ENCODE data around the gene ZDHHC19.
A peak's percentile ranks its signal among the peaks of the same experiment; 100 is the strongest.
"Not testable (repeated sequence)": the region's sequence is repeated elsewhere in the genome, so short reads cannot be mapped to it uniquely, and the experiment has no call there.

The ZDHHC19 gene

DNA sequence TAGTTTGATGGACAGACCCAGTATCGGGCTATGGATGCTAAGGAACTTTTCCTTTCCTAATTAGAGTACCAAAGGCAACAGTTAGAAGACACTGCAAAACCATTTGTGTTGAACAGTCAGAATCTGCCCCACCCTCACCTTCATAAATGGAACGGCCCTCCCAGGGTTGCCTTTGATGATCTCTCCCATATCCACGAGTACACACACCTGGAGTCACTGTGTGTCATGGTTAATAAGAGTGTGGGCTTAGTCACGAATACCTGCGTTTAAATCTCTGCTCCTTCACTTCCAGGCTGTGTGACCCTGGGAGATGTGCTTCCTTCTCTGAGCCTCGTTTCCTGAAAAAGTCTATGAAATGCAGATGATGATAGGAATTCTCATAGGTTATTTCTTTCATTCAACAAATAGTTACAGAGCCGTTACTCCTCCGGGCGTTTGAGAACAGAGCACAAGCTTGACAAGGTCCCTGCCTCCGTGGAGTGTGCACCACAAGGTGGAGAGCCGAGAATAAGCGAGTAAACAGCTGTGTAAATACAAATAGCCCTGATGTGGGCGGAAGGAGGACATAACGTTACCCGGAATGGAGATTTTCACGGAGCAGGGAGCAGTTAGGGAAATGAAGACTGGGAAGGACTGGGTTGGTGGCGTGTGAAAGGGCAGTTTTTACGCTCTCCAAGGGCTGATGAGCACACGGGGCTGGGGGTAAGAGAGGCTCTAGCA is 11.8 kb upstream of the ZDHHC19 start:
- DNase-seq = no peak

DNA sequence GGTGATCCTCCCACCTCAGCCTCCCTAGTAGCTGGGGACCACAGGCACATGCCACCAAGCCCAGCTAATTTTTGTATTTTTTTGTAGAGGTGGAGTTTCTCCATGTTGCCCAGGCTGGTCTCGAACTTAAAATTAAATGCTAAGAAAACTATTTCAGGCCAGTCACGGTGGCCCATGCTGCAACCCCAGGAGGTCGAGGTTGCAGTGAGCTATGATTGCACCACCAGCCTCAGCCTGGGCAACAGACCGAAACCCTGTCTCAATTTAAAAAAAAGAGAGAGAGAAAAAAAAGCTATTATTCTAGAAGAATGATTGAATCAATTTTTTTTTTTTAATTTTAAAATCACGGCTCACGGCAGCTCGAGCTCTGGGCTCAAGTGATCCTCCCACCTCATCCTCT is 9.8 kb upstream of the ZDHHC19 start:
- DNase-seq = peak; percentile 67

DNA sequence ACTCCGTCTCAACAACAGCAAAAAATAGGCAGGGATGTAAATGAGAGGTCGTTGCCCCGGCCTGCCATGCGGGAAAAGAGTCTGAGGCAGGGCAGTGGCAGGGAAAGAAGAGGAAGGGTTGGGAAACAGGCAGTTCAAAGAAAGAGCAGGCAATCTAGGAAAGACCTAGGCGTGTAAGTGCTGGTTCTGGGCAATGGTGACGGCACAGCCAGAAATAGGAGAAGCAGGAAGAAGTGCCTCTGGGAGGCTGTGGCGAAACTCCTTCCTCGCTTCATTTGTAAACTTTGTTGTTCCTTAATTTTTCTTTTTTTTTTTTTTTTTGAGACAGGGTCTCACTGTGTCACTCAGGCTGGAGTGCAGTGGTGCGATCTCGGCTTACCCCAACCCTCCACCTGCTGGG is 9.4 kb upstream of the ZDHHC19 start:
- peak; percentile 95 for DNase-seq

DNA sequence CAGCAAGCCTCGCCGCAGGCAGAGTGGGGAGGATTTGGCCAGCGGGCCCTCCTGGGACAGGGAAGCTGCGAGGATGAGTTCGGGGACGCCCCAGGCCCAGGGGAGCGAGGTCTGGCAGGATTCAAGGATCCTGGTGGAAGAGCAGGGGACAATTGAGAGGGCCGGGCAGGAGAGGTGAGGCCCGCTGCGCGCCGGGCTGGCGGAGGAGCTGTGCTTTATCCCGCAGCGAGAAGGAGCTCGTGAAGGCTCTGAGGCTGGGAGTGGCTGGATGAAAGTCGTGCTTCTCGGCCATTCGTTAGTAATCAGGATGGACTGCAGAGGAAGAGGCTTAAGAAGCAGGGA is 8.7 kb upstream of the ZDHHC19 start:
- no peak for DNase-seq

DNA sequence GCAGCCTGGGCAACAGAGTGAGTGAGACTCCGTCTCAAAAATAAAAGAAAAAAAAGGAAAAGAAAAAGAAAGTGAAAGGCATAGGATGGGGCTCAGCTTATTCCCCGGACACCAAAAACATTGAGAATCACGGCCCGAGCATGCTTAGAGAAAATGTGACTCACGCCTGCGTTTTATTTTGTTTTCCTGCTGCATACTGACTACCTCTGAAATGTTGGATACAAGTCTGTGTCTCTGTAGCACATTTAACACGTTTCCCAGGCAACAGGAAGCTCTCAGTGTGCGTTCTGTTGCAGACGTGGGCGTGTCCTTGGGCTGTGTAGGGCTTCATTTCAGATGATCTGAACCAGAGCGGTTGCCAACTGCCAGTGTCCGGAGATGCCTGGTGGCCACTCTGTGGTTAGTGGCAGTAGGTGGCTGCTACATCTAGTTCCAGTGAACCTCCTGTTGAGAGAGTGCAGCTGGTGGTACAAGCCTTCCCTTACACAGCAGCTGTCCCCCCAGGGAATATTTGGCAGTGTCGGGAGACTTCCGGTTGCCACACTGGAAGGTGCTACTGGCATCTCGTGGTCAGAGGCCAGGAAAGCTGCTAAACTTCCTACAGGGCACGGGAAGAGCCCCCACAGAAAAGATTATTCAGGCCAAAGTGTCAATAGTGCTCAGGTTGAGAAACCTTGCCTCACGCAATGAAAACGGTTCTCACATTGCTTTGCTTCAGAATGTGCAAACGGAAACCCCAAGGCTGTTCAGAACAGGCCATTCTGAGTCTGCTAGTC is 8.2 kb upstream of the ZDHHC19 start:
- peak; percentile 85 for DNase-seq

DNA sequence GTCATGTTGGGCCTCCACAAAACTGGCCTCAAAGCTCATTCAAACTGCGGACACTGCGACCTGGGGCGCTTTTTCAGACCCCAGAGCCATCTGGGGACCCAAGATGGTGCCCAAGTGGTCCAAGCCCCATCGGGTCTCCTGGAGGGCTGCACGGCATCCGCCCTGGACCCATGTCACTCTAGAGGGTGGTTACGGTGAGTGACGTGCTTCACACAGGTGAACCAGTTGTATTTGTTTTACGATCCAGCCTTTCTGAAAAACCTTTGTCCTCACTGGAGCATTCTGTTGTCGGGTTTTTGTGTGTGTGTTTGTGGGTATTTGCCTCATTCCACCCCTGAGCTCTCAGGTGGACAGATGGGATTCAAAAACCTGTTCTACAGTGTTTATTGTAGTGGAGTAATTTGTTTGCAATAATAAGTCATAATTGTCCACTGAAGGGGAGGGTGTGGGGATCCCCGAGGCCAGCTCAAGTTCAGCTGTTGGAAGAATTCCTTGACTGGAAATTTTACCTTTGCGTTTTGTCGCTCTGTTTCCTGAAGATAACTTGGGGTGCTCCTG is 7.0 kb upstream of the ZDHHC19 start:
- no peak for DNase-seq

DNA sequence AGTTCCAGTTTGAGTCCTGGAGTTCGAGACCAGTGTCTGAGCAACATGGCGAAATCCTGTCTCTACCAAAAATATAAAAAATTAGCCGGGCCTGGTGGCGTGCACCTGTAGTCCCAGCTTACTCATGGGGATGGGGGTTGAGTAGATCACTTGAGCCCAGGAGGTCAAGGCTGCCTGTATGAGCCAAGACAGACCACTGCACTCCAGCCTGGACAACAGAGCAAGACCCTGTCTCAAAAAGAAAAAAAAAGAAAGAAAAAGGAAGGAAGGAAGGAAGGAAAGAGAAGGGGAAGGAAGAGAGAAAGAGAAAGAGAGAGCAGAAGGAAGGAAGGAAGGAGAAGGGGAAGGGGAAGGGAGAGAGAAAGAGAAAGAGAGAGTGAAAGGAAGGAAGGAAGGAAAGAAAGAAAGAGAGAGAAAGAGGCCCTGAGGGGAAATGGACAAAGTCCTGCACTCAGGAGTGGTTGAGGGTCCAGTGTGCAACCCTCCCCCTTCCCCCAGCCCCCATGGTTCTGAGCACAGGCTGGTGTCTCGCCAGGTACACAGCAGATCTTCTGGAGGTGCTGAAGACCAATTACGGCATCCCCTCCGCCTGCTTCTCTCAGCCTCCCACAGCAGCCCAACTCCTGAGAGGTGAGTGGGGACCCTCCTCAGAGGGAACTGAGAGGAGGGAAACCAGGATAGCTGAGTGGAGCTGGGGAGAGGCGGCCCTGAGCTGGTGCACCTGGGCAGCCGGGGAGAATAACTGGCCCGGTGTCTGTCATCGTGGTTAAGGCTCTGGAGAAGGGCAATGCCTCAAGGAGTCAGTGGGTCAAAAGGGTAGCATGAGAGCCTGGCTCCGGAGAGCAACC is 6.3 kb upstream of the ZDHHC19 start:
- DNase-seq = no peak

DNA sequence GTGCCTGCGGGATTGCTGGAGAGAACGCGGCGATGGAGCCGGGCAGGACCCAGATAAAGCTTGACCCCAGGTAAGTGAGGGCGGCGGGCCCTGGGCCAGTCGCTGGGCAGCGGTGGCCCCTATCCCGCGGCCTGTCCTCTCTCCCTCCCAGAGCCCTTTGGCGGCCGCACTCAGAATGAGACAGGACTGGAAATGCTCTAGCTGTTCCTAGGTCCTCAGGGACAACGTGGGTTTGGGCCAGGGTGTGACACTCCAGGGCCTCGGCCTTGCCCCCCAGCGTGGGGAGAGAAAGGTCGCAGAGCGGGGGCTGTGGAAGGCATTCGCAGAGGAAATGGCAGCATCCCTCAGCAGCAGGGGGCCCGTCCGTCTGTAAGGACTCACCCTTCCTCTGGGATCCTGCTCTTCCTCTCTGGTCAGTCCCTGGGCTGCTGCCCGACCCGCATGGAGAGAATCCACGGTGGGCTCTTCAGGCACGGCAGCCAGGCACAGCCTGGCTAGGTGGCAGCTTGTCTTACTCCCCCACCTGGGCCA is 5.5 kb upstream of the ZDHHC19 start:
- DNase-seq = no peak

DNA sequence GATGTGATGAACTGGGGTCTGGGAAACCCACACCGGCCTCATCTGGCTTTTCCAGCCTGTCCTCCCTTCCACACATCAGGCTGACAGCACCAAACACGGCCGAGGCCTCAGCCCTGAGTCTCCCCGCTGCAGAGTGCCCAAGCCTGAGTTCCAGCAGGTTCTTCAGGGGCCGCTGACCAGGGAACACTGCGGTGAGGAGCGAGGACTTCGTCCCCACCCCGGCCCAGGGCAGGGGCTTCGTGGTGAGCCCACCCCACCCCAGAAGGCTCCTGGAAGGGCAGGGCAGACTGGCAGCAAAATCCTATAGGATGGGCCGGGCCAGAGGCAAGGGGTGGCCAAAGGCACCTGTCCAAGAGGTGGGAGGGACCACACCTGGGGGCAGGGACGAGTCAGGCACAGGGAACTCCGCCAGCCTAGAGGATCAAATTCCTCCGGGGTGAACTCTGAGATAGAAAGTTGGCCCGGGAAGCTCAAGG is 4.9 kb upstream of the ZDHHC19 start, which contains the start of gene SLC51A:
Gene SLC51A (plus strand): TSS at position 446 of the 476 bp plus-strand sequence. CDS start 179 bp downstream, outside the sequence.
- DNase-seq = no peak

DNA sequence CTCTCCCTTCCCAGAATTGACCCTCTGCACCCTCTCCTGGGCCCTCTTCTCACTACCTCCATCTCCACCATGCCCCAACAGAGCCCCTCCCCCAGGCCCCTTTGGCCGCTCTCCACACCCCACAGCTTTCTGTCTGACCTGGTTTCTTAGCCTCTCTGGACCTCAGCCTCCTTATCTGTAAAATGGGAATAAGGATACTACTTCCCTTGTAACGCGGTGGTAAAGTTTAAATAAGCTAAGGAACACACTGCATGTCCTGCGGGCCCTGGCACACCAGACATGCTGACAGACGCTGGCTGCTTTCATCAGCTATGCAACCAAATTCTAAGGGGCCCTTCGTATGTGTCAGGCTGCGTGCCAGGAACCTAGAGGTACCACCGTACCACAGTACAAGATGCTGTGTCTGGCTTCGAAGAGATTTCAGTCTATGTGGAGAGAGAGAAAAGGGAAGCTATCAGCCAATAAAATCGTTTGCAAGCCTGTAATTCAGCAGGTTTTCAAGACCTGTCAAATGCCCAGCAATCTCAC is 4.4 kb upstream of the ZDHHC19 start:
- DNase-seq = no peak

DNA sequence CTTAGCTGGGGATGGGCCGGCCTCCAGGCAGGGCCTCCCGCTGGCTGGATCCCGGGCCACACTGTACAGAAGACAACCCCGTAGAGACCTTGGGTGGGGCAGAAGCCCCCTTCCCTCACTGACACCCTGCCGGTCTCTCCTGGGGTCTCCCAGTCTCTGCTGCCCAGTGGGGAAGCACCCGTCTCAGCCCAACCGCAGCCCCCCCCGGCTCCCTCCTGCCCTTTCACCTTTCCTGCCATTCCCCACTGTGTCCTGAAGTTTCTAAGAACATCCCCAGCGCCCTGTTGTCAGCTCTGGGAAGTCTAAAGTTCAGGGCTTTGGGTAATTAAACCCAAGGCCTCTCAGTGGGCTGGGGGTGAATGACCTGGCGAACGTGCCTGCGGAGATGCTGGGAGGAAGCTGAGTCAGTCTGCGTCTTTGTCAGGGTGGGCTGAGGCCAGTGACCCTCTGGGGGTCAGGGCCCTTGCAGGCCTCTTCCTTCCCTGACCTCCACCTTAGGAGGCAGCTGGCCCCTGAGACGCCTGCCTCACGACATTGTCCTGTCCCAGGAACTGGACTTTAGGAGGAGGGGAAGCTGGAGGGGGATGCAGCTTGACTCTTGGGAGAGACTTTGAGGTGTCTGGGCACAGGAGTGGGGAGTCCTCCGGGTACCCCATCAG is 3.7 kb upstream of the ZDHHC19 start:
- DNase-seq = no peak

DNA sequence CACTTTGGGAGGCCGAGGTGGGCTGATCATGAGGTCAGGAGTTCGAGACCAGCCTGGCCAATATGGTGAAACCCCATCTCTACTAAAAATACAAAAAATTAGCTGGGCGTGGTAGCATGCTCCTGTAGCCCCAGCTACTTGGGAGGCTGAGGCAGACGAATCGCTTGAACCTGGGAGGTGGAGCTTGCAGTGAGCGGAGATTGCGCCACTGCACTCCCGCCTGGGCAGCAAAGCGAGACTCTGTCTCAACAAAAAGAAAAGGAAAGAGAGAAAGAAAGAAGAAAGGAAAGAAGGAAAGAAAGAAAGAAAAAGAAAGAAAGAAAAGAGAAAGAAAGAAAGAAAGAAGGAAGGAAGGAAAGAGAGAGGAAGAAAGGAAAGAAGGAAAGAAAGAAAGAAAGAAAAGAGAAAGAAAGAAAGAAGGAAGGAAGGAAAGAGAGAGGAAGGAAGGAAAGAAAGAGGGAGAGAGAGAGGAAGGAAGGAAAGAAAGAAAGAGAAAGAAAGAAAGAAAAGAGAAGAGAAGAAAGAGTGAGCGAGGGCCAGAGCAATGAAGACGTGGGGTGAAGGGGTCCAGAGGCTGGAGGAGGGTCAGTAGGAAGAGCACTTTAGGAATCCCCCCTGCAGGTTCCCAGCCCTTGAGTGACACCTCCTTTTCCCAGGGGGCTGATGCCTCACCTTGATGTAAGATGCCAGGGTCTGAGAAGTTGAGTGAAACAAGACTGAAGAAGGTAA is 1.1 kb downstream of the ZDHHC19 start:
- DNase-seq = not testable (repeated sequence)

DNA sequence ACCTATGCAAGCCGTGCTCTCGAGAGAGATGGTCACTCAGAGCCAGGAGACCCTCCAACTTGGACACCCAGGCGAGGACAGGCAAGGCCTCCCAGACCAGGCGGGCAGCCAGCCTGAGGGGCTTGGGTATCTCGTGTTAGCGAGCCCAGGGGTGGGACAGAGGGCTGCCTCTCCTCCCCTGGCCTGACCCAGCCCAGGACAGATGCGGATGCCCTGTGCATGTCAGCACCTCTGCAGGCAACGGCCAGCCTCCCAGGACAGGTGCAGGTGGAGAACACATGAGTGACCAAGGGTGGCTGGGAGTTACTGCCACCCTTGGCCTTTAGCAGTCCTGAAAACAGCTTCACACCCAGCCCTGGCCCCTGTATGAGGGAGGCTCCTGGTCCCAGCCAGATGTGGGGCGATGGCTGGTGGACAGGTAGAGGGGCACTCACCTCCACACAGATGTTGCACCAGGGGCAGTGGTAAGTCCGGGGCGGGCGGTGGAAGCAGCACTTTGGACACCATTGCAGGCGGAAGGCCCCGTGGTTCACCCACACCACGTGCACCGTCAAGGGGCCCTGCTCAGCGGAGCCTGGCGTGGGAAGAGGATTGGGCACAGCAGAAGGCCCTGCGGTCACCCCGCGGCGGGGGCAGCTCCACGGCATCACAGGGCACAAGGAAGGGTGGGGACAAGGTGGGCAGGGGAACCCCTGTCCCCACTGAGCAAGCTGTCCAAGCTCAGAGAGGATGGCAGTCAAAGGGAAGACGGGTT is 2.1 kb downstream of the ZDHHC19 start:
- no peak for DNase-seq

DNA sequence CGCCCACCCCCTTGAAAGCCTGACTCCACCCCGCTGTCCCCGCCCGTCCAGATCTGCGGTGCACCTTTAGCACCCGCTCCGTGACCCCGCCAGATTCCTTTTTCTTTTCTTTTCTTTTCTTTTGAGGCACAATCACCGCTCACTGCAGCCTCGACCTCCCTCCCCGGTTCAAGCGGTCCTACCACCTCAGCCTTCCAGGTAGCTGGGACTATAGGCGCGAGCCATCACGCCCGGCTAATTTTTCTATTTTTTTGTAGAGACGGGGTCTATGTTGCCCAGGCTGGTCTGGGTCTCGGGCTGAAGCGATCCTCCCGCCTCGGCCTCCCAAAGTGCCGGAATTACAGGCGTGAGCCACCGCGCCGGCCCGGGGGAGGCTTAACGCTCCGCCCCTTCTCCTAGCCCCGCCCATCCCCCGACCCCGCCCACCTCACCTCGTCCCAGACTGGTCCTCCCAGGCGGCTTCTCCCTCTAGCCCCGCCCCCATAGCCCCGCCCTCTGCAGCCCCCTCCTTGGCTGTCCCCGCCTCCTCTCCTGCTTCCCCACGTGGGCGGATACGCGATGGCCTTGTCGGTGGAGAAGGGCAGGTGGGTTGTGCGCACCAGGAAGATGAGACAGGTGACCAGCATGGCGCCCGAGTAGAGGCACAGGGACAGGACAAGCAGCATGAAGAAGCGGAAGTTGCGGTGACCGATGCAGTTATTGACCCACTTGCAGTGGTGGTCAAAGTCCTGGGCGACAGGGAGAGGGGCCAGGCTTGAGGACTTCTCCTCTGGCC is 3.2 kb downstream of the ZDHHC19 start:
- DNase-seq = peak; percentile 35

DNA sequence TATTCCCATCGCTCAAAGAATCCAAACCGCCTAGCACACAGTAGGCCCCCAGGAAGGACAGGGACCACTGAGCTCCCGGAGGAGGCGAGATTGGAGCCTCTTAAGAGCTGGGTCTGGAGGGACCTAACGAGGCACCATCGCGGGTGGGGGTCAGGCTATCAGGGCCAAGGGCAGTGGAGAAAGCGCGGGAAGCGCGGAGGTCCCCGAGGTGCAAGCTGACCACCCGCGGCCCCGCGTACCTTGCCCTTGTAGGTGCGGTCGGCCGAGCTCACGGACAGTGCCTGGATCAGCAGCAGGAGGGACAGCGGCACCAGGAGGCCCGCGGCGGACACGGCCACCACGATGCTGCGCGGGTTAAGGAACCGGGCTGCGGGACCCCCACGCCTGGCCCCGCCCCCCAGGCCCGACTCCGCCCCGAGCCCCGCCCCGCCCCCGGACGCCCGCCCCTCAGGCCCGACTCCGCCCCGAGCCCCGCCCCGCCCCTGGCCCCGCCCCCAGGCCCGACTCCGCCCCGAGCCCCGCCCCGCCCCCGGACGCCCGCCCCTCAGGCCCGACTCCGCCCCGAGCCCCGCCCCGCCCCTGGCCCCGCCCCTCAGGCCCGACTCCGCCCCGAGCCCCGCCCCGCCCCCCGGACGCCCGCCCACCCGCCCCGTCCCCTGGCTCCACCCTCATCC is 3.9 kb downstream of the ZDHHC19 start:
- DNase-seq = no peak

DNA sequence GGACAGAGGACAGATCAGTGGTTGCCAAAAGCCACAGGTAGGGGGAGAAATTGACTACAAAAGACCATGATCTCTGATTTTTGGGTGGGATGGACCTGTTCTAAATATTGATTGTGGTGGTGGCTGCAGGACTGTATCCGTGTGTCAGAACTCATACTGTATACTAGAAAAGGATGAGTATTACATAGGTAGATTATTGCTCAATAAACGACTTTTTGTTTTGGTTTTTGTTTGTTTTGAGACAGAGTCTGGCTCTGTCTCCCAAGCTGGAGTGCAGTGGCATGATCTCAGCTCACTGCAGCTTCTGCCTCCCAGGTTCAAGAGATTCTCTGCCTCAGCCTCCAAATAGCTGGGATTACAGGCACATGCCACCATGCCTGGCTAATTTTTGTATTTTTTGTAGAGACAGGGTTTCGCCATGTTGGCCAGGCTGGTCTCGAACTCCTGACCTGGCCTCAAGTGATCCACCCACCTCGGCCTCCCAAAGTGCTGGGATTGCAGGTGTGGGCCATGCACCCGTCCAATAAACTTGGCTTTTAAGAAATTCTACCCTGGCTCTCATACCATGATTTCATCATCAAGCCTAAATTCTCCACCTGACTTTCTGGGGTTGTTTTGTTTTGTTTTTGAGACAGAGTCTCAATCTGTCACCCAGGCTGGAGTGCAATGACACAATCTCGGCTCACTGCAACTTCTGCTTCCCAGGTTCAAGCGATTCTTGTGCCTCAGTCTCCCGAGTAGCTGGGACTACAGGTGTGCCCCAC is 5.6 kb downstream of the ZDHHC19 start:
- DNase-seq = not testable (repeated sequence)

DNA sequence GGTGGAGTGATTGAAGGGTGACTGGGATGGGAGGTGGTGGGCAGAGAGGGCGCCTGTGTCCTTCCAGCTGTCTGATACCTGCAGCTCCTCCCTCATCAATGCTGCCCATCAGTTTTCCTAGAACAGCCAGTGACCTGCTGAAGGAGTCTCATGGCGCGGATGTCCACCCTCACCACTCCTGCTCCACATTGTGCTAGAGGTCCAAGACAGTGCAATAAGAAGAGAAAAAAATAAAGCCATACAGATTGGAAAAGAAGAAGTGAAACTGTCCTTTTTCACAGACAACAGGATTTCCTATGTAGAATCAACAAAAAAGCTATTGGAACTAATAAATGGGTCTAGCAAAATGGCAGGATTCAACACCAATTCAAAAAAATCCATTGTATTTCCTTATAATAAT is 7.4 kb downstream of the ZDHHC19 start:
- DNase-seq = peak; percentile 65

DNA sequence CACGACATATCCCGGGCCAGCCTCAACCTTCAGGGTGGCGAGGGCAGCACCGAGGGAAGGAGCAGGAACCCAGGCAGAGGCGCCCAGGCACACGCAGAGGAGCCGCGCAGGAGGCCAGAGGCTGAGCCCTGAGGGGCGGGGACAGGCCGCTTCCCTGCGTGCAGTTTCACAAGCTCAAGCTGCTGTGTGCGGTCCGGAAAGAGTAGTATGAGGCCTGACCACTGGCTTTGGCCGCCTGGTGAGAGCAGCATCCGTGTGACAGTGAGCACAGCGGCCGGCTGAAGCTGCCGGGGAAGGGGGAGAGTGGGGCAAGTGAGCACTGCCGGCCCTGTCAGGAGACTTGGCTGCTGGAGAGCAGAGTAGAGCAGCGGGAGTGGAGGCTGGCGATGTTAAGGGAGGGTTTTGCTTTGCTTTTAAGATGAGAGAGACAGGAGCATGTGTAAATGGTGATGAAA is 8.7 kb downstream of the ZDHHC19 start:
- peak; percentile 83 for DNase-seq

Measured in inflammatory macrophage treated with lipopolysaccharide for 4 hours (primary cell).